ENCODE results near the gene LRRC46.

Gene LRRC46

DNA sequence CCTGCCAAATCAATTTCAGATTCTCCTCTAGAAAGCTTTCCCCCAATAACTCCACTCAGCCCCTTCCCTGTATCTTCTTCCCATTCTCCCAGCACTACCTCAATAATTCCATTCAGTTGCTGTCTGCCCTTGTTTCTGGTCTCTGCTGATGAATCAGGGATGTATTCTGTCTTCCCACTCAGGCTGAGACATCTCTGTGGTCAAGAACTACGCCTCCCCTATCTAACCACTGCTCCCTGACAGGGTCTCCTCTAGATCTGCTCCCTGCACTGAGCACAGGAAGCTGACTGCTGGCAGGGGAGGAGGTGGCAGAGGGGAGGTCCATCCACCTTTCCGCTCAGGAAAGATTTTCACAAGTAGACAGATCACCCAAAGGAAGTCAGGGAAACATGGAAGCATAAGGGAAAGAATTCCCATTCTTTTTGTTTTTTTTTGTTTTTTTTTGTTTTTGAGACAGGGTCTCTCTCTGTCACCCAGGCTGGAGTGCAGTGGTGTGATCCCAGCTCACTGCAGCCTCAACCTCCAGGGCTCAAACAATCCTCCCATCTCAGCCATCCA is 47.6 kb downstream of the LRRC46 start:
- no peak for DNase-seq

DNA sequence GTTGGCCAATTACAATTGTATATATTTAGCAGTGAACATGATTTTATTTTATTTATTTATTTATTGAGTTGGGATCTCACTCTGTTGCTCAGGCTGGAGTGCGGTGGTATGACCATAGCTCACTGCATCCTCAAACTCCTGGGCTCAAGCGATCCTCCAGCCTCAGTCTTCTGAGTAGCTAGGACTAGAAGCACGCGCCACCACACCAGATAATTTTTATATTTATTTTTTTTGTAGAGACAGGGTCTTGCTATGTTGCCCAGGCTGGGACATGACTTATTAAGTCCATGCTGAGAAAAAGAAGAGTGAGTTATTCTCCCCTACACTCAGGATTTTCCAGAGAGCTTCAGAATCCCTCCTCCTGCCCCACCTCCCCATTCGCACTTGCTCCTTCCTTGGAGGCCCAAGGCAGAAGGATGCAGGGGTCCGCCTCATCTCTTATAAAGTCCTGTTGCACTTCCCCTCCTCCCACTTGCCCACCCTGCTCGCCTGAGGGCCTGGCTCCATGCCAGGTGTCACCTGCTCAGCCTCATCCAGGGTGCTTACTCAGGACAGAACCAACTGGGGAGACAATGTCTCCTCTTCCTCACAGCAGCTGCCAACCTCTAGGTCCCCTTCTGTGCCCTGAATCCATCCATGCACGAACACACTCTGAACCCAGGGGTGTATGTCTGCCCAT is 48.4 kb downstream of the LRRC46 start:
- no peak for DNase-seq

DNA sequence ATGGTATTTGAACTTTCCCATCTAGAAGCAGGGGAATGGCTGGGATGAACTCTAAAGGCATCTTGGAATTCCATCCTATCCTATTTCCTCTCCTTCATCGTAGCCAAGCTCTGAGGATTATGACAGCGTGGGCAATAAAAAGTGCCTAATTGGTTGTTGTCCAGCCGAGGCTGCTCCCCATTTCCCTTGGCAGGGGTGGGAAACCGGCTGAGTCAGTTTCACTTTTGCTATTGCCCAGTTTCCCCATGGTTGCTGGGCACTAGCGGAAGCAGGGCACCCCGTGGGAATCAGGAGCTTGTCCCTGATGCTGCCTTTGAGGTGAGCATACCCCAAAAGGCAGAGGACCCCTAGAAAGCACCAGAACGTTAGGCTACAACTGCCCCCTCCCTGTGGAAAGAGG is 50.8 kb downstream of the LRRC46 start:
- DNase-seq: no peak

DNA sequence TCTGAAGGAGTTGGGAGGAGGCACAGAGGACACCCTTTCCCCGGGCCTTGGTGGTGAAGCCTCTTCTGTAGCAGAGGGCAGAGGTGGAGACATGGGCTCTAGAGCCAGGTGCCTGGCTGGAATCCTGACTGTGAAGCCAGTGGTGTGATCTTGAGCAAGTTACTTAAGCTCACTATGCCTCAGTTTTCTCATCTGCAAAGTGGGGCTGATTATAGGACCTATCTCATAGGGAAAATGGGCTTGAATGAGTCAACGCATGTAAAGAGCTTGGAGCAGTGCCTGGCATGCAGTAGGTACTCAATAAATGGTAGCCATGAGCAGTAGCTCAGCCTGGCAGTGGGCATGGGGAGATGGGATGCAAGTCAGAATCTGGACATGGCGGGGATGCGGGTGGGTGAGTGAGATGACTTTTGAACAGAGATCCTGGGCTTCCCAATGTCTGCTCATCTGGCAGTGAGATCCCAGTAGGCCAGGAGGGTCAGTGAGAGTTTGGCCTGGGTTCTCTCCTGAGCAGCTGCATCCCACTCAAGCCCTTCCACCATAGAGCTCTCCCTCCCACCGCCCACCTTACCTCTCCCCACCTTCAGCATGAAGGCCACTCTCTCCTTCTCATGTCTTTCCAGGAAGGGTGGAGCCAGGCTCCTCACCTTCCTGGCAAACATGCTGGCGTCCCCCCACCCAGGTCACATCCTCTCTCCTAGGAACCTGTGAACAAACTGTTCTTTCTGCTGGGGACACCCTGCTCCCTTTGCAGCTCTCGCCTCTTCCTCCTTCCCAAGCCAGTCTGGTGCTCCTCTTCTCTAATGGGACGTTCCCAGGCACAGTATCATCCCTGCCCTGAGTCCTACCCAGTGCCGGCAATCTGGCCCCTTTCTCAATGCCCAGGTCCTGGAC is 51.5 kb downstream of the LRRC46 start:
- DNase-seq: no peak

DNA sequence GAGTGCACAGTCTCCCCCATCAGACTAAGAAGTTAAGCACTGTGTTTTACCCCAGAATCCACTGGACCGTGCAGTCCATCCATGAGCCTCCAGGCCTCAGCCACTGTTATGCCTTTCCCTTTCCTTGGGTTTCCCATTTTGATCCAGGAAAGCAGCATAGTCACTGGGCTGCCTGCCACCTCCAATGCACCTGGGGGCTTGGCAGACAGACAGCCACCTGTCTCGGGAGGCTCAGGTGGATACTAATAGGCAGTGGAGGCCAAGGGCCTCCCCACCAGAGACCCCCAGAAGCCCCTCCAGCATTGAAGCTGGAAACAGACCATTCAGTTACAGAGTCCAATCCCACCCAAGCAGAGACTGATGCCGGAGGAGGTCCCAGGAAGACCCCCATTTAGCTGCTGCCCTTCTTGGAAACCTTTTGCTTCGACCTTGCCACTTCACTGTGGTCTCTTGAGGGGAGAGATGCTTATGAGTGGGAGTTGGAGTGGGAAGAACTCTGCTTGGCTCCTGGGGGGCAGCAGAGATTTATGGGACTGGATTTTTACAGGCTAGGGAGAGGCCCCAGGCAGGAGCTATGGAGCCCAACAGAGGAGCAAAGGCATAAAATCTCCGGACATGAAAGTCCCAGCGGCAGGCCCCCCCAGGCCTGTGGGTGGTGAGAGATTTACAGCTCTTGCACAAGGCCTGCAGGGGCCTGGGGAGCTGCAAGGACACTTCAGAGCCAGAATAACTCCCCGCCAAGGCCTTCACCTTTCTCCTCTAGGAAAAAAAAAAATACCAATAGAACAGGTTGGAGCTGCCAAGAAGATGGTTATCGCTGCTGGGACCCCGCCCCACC is 52.3 kb downstream of the LRRC46 start:
- DNase-seq: no peak

DNA sequence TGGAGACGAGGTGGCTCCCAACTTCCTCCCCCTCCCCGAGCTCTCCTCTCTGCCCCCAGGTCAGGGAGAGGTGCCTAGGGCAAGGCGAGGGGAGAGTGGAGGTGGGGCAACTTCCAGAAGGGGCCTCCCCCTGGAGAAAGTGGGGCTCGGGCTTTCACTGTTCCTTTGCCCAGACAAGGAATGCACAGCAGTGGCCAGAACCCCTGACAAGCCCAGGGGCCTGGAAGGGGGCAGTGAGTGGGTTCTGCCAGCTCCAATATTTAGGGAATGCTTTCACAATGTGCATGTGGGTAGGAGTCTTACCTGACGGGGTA is 52.9 kb downstream of the LRRC46 start:
- no peak for DNase-seq

DNA sequence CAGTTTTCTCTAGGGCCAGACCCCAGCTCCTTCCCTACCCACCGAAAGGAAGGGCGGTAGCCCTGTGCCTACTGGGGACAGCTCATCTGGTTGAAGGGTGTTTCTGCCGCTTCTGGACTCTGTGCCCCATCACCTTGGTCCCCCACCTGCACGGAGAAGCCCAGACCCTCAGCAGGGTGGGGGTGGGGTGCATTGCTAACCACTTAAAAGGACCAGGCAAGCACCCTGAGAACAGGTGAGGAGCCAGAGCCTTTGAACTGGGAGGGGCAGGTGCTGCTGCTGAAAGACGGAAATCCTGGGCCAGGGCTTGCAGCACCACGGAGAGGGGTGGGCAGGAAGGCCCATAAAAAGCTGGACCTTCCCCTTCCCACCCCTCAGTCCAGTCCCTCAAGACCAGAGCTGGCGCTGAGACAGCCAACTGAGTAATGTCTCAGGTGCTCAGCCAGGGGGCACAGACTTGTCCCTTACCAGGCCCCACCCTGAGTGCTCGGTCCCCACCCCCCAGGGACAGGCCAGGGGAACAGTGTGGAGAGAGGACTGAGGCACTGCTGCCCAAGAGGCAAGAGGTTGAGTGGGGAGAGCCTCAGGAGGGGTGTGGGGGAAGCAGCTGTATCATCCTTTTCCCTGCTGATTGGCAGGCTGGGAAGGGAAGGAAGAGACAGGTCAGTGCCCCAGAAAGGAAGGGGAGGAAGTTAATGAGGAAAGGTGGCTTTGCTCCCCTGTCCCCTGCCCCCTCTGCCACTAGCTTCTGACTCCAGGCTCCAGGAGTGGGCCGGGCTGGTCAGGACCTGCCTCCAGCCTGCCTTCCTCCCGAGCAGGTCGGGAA is 53.6 kb downstream of the LRRC46 start:
- no peak for DNase-seq
